ENCODE results near the gene POLK. TPM values are rescaled to one million over a fixed set of nuclear protein-coding genes. Genes with fewer than 3 reads are reported as not detected.

The POLK gene
- total and polyA plus RNA-seq, 4 donors, result 6.6 to 68.6 (median 18.5) TPM

- 57 to 74% methylated on average over 6 of the region's 6 CpGs for WGBS, 2 donors
- H3K27me3 ChIP-seq (ENCODE audit: control insufficient read depth in 3 of 3, insufficient read depth in 3 of 3, low read length in 2 of 3), result no peaks in the 10 kb centered on the region
- H3K27ac ChIP-seq (ENCODE audit: low read depth in 1 of 2, low read length in 1 of 2), result peak overlapping the region; percentile 9 to 45
- H3K4me1 ChIP-seq (ENCODE audit: control insufficient read depth in 5 of 5, insufficient read depth in 5 of 5, low read length in 5 of 5), result peaks cover 0 to 14% (median 8%) of the 10 kb centered on the region in 5 donors
- H3K9ac ChIP-seq (ENCODE audit: insufficient read depth in 1 of 2, low read length in 2 of 2), result no peak overlapping the region
- no peak for TF ChIP-seq CTCF (IDR thresholded peaks at IDR 0.05; ENCODE audit: control extremely low read depth, extremely low read depth)
- peaks cover 0 to 5% (median 0%) of the 10 kb centered on the region in 4 donors for H3K9me3 ChIP-seq (ENCODE audit: control insufficient read depth in 4 of 4, insufficient read depth in 3 of 4, low read length in 3 of 4)
- no peak overlapping the region for H3K4me3 ChIP-seq
- H3K36me3 ChIP-seq (ENCODE audit: control insufficient read depth in 4 of 4, insufficient read depth in 4 of 4, low read length in 4 of 4), result peaks cover 0 to 10% (median 4%) of the 10 kb centered on the region in 4 donors
- DNase-seq (peak in 2 of 3 donors; percentile 68 to 80), ATAC-seq (ENCODE audit: insufficient read depth, low FRiP score) (peak; percentile 92)
Measured at GRCh38 chr5:75566710-75567309, 55.1 kb downstream of the POLK start.

- peaks cover 0 to 14% (median 8%) of the 10 kb centered on the region in 5 donors for H3K4me1 ChIP-seq (ENCODE audit: control insufficient read depth in 5 of 5, insufficient read depth in 5 of 5, low read length in 5 of 5)
- no peak for ATAC-seq (ENCODE audit: insufficient read depth, low FRiP score)
- 53 to 73% methylated on average over 2 of the region's 2 CpGs for WGBS, 2 donors
Measured at GRCh38 chr5:75567710-75568109, 56.0 kb downstream of the POLK start.

GRCh38 chr5:75568202-75568601 lies 56.5 kb downstream of the POLK start:
- Histone ChIP-seq H3K9ac (ENCODE audit: insufficient read depth in 1 of 2, low read length in 2 of 2) (no peak overlapping the region), H3K9me3 (ENCODE audit: control insufficient read depth in 4 of 4, insufficient read depth in 3 of 4, low read length in 3 of 4) (peaks cover 0 to 5% (median 0%) of the 10 kb centered on the region in 4 donors), H3K36me3 (ENCODE audit: control insufficient read depth in 4 of 4, insufficient read depth in 4 of 4, low read length in 4 of 4) (peaks cover 0 to 10% (median 4%) of the 10 kb centered on the region in 4 donors), H3K27ac (ENCODE audit: low read depth in 1 of 2, low read length in 1 of 2) (no peak overlapping the region), H3K4me1 (ENCODE audit: control insufficient read depth in 5 of 5, insufficient read depth in 5 of 5, low read length in 5 of 5) (peaks cover 0 to 14% (median 8%) of the 10 kb centered on the region in 5 donors), H3K27me3 (ENCODE audit: control insufficient read depth in 3 of 3, insufficient read depth in 3 of 3, low read length in 2 of 3) (no peaks in the 10 kb centered on the region), H3K4me3 (no peak overlapping the region)
- no peak for TF ChIP-seq CTCF (IDR thresholded peaks at IDR 0.05; ENCODE audit: control extremely low read depth, extremely low read depth)
- DNase-seq (no peak), ATAC-seq (ENCODE audit: insufficient read depth, low FRiP score) (no peak)
- WGBS, 2 donors, result 68 to 69% methylated on average over 2 of the region's 2 CpGs

More at GRCh38 chr5:75567710-75568109, 56.0 kb downstream of the POLK start:
- no peaks in the 10 kb centered on the region for H3K27me3 ChIP-seq (ENCODE audit: control insufficient read depth in 3 of 3, insufficient read depth in 3 of 3, low read length in 2 of 3)
- no peak for TF ChIP-seq CTCF (IDR thresholded peaks at IDR 0.05; ENCODE audit: control extremely low read depth, extremely low read depth)
- no peak overlapping the region for H3K4me3 ChIP-seq
- no peak overlapping the region for H3K9ac ChIP-seq (ENCODE audit: insufficient read depth in 1 of 2, low read length in 2 of 2)
- H3K27ac ChIP-seq (ENCODE audit: low read depth in 1 of 2, low read length in 1 of 2), result peak overlapping the region in 1 of 2 donors; percentile 45
- peaks cover 0 to 10% (median 4%) of the 10 kb centered on the region in 4 donors for H3K36me3 ChIP-seq (ENCODE audit: control insufficient read depth in 4 of 4, insufficient read depth in 4 of 4, low read length in 4 of 4)
- H3K9me3 ChIP-seq (ENCODE audit: control insufficient read depth in 4 of 4, insufficient read depth in 3 of 4, low read length in 3 of 4), result peaks cover 0 to 5% (median 0%) of the 10 kb centered on the region in 4 donors
- DNase-seq, result no peak

Measured in lung (tissue), 12 donors.